Erythroblast (primary cell): ENCODE measurements around the gene HIGD1A.

ENCODE experiments used
- GATA1 ChIP-seq: IDR thresholded peaks from 2 replicates; pipeline ENCODE4 v1.6.1; 2011; ENCODE audit warnings: low read depth, mild to moderate bottlenecking, control low read depth, low read length, moderate library complexity
- POLR2A ChIP-seq: IDR thresholded peaks from 2 replicates; pipeline ENCODE4 v1.6.1; 2011; ENCODE audit warnings: mild to moderate bottlenecking, low read length

DNA sequence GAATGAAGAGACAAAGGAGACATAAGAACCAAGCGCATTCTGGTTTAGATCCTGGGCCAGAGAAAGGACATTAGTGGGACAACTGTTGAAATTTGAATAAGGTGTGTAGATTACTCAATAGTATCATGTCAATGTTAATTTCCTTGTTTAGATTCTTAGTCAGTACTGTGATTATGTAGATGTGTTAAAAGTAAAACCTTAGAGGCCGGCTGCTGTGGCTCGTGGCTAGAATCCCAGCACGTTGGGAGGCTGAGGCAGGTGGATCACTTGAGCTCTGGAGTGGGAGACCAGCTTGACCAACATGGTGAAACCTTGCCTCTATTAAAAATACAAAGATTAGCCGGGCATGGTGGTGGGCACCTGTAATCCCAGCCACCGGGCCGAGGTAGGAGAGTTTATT lies 44.7 kb upstream of the HIGD1A start:
- TF ChIP-seq POLR2A (no peak), GATA1 (no peak)
